Amygdala (tissue), 56 donors: ENCODE results near the gene PSMD14.
"Not testable (repeated sequence)": the region's sequence is repeated elsewhere in the genome, so short reads cannot be mapped to it uniquely, and the experiment has no call there.

Experiments used
- DNase-seq, 56 donors: peaks; one replicate each; lab custom pipeline; 2025; lab: John Stamatoyannopoulos, UW

PSMD14 gene

GRCh38 chr2:161308178-161308955, at the start of gene PSMD14:
Gene PSMD14 (plus strand): TSS chr2:161308425. CDS start chr2:161318826, 10,401 bp downstream.
- DNase-seq: peak; percentile 35 to 93 (median 84)

DNA sequence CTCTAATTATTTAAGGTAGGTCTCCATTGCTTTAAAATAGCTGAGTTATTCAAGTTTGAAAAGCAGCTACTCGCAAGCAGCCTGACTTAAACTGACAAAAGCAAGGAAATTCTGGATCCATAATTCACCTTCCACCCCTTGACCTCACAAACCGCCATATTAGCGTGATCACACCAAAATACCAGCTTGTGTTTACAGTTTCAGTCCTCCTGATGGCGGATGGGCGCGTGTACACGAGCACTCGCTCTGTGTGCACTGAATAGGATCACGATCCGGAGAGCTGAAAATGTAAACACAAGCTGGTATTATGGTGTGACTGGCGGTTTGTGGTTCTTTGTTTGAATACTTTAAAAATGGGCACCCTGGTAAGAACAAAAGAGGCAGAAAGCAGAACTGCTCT, 42.4 kb upstream of the PSMD14 start:
- no peak for DNase-seq

GRCh38 chr2:161269111-161269510, 39.1 kb upstream of the PSMD14 start:
- DNase-seq: no peak

DNA sequence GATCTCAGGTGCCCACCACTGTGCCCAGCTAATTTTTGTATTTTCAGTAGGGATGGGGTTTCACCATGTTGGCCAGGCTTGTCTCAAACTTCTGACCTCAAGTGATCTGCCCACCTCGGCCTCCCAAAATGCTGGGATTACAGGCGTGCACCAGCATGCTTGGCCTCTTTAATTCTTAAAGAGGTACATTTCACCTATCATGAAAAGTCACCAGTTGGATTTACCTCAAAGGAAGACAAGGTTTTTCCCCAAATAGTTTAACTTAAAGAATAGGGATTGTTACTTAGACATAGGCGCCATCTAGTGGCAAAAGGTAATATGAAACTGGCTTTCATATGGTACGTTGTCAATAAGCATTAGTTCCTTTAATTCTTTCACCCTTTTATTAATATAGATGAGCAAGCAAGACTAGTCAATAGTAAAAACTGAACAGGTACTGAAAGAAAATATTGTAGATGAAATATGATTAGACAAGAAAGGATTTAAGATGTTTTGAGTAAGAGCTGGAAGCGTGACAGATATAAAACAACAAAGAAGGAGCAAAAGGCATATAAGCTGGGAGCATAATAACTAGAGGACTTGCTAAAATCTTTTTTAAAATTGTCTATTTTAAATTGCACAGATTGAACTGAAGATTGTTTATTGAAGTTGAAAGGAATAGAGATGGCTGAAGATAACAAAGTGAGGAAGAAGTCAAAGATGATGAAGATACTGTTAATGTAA, 35.0 kb upstream of the PSMD14 start:
- DNase-seq: peak in 2 of 56 donors; percentile 4 to 35

- DNase-seq: not testable (repeated sequence)
Observed at GRCh38 chr2:161278564-161279229, 29.5 kb upstream of the PSMD14 start.

- DNase-seq: not testable (repeated sequence)
Observed at GRCh38 chr2:161279230-161279815, 28.9 kb upstream of the PSMD14 start.

- DNase-seq: not testable (repeated sequence)
Observed at GRCh38 chr2:161280906-161281323, 27.3 kb upstream of the PSMD14 start.

GRCh38 chr2:161281615-161282310, 26.5 kb upstream of the PSMD14 start:
- DNase-seq: not testable (repeated sequence)

DNA sequence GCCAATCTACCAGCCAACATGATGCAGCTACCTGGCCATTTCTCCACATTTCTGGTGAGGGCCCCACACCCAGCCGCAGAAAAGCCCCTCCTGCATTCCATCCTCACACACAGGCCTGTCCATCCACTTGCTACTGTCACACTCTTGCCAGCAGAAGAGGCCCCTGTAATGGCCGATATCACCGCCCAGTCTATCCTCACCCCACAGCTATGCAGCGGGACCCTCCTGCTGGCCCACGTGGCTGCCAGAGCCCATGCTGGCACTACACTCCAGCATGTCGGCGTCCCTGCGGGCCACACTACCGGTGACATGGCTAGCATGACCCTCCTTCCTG, 25.9 kb upstream of the PSMD14 start:
- DNase-seq: not testable (repeated sequence)

DNA sequence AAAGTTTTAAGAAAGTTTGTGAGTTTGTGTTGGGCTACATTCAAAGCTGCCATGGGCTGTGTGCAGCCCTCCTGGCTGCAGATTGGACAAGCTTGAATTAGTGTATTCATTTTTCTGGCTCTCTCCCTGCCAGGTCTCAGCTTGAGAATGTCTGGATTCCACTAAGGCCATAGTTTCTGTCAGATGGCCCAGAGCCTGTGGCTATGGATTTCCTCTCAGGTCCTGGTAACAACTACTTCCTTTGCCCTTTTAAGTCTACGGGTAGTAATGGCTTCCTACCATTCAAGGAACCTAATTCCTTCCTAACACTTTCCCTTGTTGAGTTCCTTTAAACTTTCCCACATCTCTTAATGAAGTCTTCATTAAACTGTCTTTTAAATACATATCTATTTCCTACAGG, 24.3 kb upstream of the PSMD14 start:
- DNase-seq: no peak

DNA sequence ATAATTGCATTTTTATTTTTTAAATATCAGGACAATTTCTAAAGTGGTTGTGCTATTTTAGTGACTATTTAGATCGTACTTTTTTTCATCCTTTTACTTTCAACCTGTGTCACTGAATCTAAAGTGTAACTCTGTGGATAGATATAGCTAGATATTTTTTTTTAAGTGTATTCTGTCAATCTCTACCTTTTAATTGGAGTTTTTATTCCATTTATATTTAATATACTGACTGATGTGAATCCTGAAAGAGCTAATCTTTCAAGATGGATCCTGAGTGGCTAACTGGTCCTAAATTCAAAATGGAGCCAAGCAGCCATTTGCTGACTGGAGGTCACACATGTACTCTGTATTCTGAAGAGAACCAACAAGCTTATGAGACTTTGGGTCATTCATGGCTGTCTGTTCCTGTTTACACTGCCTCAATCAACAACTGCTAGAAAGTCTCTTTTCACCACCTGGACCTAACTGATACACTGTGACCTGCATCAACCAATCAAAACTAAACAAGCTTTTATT, 4.6 kb upstream of the PSMD14 start:
- no peak for DNase-seq

DNA sequence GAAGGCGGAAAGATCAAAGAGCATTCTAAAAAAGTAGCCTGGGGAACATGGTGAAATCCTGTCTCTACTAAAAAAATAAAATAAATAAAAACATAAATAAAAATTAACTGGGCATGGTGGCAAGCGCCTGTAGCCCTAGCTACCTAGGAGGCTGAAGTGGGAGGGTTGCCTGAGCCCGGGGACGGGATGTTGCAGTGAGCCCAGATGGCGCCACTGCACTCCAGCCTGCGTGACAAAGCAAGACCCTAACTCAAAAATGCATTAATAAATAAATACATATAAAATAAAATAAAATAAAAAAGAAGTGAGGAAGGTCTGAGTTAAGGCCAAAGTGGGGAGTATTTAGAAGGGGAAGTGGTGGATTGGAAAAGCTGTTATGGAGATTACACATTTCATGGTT, 1.3 kb upstream of the PSMD14 start:
- no peak for DNase-seq

- DNase-seq: no peak
Observed at GRCh38 chr2:161307676-161308075, 549 bp upstream of the PSMD14 start.

DNA sequence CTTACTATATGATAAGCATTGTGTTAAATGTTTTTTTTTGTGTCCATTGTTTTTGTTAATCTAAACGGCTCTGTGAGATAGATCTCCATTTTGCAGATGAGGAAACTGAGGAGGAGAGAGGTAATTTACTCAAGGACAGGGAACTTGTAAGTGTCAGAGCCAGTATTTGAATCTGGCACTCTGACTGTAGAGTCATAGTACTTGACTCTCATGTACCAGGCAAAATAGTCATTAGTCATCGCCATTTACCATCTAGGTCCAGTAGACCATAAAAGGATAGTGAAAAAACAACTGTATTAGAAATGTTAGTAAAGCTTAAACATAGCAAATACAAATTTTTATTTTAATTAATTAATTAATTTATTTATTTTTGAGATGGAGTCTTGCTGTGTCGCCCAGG, 4.8 kb downstream of the PSMD14 start:
- DNase-seq: no peak

- DNase-seq: no peak
Observed at GRCh38 chr2:161315380-161315779, 7.2 kb downstream of the PSMD14 start.

DNA sequence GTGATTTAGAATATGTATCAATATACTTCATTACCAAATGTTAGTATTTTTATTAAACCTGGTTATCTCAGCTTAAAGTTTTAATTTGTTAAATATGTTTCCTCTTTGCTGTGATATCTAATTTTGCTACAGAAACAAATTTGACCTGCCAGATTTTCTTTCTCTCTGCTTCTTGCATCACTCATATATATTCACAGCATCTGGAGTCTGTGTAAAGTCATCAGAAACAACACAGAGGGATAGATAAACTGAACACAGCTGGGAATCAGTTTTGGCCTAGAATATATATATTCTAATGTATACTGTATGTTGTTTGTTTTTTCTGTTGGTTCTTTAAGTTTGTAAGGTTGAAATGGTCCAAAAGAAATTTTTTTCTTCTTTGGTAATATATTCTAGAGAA, 8.5 kb downstream of the PSMD14 start:
- no peak for DNase-seq

- DNase-seq: no peak
Observed at GRCh38 chr2:161321944-161322648, 13.9 kb downstream of the PSMD14 start.

DNA sequence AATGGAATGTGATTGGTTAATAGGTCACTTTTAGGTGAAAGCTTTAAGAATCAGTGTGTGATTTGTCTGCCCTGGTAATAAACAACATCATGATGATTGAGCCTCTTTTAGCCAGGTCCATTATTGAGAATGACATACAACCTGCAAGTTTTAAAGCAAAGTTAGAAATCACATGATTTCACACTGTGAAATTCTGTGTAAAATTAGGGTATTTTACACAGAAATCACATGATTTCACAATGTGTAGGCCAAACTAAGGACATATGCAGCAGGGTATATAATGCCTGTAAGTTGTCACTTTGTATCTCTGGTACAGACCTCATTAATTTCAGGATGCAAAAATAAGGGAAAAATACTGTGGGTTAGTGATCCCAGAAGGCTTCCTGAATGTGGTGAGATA, 16.7 kb downstream of the PSMD14 start:
- no peak for DNase-seq

DNA sequence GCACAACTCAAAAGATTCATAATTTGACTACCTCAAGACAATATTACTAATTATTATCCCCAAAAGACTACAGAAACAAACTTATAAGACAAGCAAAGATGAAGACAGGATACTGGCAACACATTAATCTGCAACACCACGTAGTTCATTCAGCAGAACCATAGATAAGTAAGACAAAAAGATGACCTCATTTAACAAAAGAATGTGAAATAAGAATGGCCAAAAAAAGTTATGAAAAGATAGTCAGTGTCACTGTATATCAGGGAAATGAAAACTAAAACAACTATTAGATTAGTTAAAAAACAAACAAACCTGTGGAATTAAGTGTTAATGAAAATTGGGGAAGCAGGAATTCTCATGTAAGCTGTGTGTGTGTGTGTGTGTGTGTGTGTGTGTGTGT, 19.4 kb downstream of the PSMD14 start:
- DNase-seq: no peak
